SK-N-SH (cell line): ENCODE measurements around the gene CCDC188. TPM values are rescaled to one million over a fixed set of nuclear protein-coding genes. Genes with fewer than 3 reads are reported as not detected.
A peak's percentile ranks its signal among the peaks of the same experiment; 100 is the strongest.

Experiments used
- CTCF ChIA-PET: fragments of 300-600, 350-600 bp; formaldehyde crosslinking; extraction: SDS; loops from one replicate; lab custom pipeline; 2021; lab: Yijun Ruan, JAX
- POLR2A ChIA-PET: fragments of 350-600 bp; sonication (Branson Sonifier 250); formaldehyde crosslinking; extraction: SDS; loops from one replicate; lab custom pipeline; 2020; ENCODE audit warnings: antibody characterized with exemption, inconsistent platforms; lab: Yijun Ruan, JAX
- DNase-seq: peaks from one replicate; pipeline ENCODE4 v3.0.0; 2012
- H2AFZ ChIP-seq: fragments of 200-600 bp; sonication (generic); 2 replicates; pipeline ENCODE4 v1.8.1; 2016; ENCODE audit warnings: antibody characterized with exemption, mild to moderate bottlenecking, low read depth
- H3F3A ChIP-seq: fragments of 200-600 bp; sonication (generic); replicated peaks from 2 replicates; pipeline ENCODE3; 2016; ENCODE audit warnings: antibody characterized with exemption, mild to moderate bottlenecking; ENCODE audit not compliant: insufficient read depth
- H3K27ac ChIP-seq, 2 experiments: fragments of 200-500 bp in 1 of 2; fragments of 200-600 bp in 1 of 2; sonication (Bioruptor generic) in 1 of 2; sonication (generic), shearing (Covaris generic) in 1 of 2; 2 replicates each; pipeline versions ENCODE4 v1.5.1 to v1.6.1; 2014 to 2016; ENCODE audit warnings: low read depth in 2 of 2, inconsistent platforms in 1 of 2, low read length in 1 of 2, mild to moderate bottlenecking in 1 of 2, mixed read lengths in 1 of 2
- H3K27me3 ChIP-seq: fragments of 200-600 bp; sonication (generic), shearing (Covaris generic); 2 replicates; pipeline ENCODE4 v1.6.1; 2016; ENCODE audit warnings: mixed run types; ENCODE audit not compliant: insufficient read depth
- H3K36me3 ChIP-seq, 2 experiments: fragments of 200-500 bp in 1 of 2; fragments of 200-600 bp in 1 of 2; sonication (Bioruptor generic) in 1 of 2; sonication (generic) in 1 of 2; replicated peaks in 1 of 2; 2 replicates each; pipeline versions ENCODE3 to v1.5.1; 2014 to 2016; ENCODE audit warnings: low read length in 1 of 2, mild to moderate bottlenecking in 1 of 2; ENCODE audit not compliant: insufficient read depth in 2 of 2, control insufficient read depth in 1 of 2
- H3K4me1 ChIP-seq, 2 experiments: fragments of 200-500 bp in 1 of 2; fragments of 200-600 bp in 1 of 2; sonication (Bioruptor generic) in 1 of 2; sonication (generic), shearing (Covaris generic) in 1 of 2; 2 replicates each; pipeline versions ENCODE4 v1.5.1 to v1.6.1; 2014 to 2016; ENCODE audit warnings: low read depth in 1 of 2, low read length in 1 of 2, mixed run types in 1 of 2; ENCODE audit not compliant: insufficient read depth in 2 of 2, control insufficient read depth in 1 of 2
- H3K4me2 ChIP-seq: fragments of 200-600 bp; sonication (generic), shearing (Covaris generic); 2 replicates; pipeline ENCODE4 v1.6.1; 2017; ENCODE audit warnings: mixed run types
- H3K4me3 ChIP-seq, 2 experiments: fragments of 200-500 bp in 1 of 2; fragments of 200-600 bp in 1 of 2; sonication (Bioruptor generic) in 1 of 2; sonication (generic), shearing (Covaris generic) in 1 of 2; 2 replicates each; pipeline versions ENCODE4 v1.5.1 to v1.8.1; 2014 to 2016; ENCODE audit warnings: low read depth in 2 of 2, inconsistent platforms in 1 of 2, low read length in 1 of 2, mild to moderate bottlenecking in 1 of 2, mixed read lengths in 1 of 2, moderate library complexity in 1 of 2
- H3K79me2 ChIP-seq: fragments of 200-600 bp; sonication (generic); 2 replicates; pipeline ENCODE4 v1.8.1; 2017; ENCODE audit warnings: mild to moderate bottlenecking; ENCODE audit not compliant: insufficient read depth
- H3K9ac ChIP-seq: fragments of 200-600 bp; sonication (generic); 2 replicates; pipeline ENCODE4 v1.6.1; 2017; ENCODE audit warnings: mixed run types
- H3K9me2 ChIP-seq: fragments of 200-600 bp; sonication (generic); 2 replicates; pipeline ENCODE4 v1.6.1; 2017; ENCODE audit warnings: mixed run types
- H3K9me3 ChIP-seq: fragments of 200-600 bp; sonication (generic); 2 replicates; pipeline ENCODE4 v1.6.1; 2017; ENCODE audit warnings: mixed run types, mild to moderate bottlenecking, moderate library complexity
- H4K20me1 ChIP-seq: fragments of 200-600 bp; sonication (generic); 2 replicates; pipeline ENCODE4 v1.6.1; 2017; ENCODE audit warnings: mild to moderate bottlenecking, mixed run types; ENCODE audit not compliant: insufficient read depth
- CTCF ChIP-seq: fragments of 200-600 bp; sonication (generic); IDR thresholded peaks from 2 replicates; pipeline ENCODE4 v1.6.1; 2017; ENCODE audit warnings: antibody characterized with exemption, mild to moderate bottlenecking, moderate library complexity
- EP300 ChIP-seq, 2 experiments: IDR thresholded peaks; 2 replicates each; pipeline versions ENCODE4 v1.4.0 to v1.6.1; 2012; ENCODE audit warnings: borderline replicate concordance in 1 of 2, low read depth in 1 of 2, low read length in 1 of 2
- EZH2phosphoT487 ChIP-seq: fragments of 200-600 bp; sonication (generic); IDR thresholded peaks from 2 replicates; pipeline ENCODE4 v1.6.1; 2017; ENCODE audit warnings: low read depth, mixed run types, mild to moderate bottlenecking, antibody characterized with exemption, moderate library complexity, borderline replicate concordance
- FOXJ3 ChIP-seq: sonication (generic); formaldehyde crosslinking; IDR thresholded peaks from 2 replicates; pipeline ENCODE4 v1.5.1; 2020; ENCODE audit warnings: mild to moderate bottlenecking, missing genetic modification reagents
- FOXM1 ChIP-seq: IDR thresholded peaks from 2 replicates; pipeline ENCODE4 v1.4.0; 2012; ENCODE audit warnings: low read depth, mild to moderate bottlenecking
- GABPA ChIP-seq: IDR thresholded peaks from 2 replicates; pipeline ENCODE4 v1.4.0; 2012; ENCODE audit warnings: low read depth, mild to moderate bottlenecking
- IRF3 ChIP-seq: fragments of 150-350 bp; IDR thresholded peaks from 2 replicates; pipeline ENCODE4 v1.6.1; 2016; ENCODE audit warnings: mild to moderate bottlenecking, low read depth, low read length
- MAX ChIP-seq: IDR thresholded peaks from 2 replicates; pipeline ENCODE4 v1.4.0; 2012; ENCODE audit warnings: low read depth
- MXI1 ChIP-seq: IDR thresholded peaks from 2 replicates; pipeline ENCODE4 v1.6.1; 2012; ENCODE audit warnings: mild to moderate bottlenecking, low read depth, low read length, improper control_type of control experiment
- PBX3 ChIP-seq: IDR thresholded peaks from 2 replicates; pipeline ENCODE4; 2012
- RCOR1 ChIP-seq: fragments of 150-350 bp; IDR thresholded peaks from 2 replicates; pipeline ENCODE4 v1.6.1; 2017; ENCODE audit warnings: antibody characterized with exemption, low read length
- REST ChIP-seq: IDR thresholded peaks from 2 replicates; pipeline ENCODE4 v1.6.1; 2012; ENCODE audit warnings: mild to moderate bottlenecking, low read depth, low read length, moderate library complexity
- RFX5 ChIP-seq: IDR thresholded peaks from 2 replicates; pipeline ENCODE4 v1.6.1; 2012; ENCODE audit warnings: mild to moderate bottlenecking, improper control_type of control experiment, low read length
- TEAD4 ChIP-seq: IDR thresholded peaks from 2 replicates; pipeline ENCODE4 v1.4.0; 2012; ENCODE audit warnings: mild to moderate bottlenecking, borderline replicate concordance; ENCODE audit not compliant: insufficient read depth
- YY1 ChIP-seq: IDR thresholded peaks from 2 replicates; pipeline ENCODE4 v1.4.0; 2012; ENCODE audit warnings: low read depth, mild to moderate bottlenecking
- WGBS: methylation state at CpG from one replicate; pipeline ENCODE4 v1.1.6; 2017; ENCODE audit warnings: low lambda C conversion rate; 5-methylcytosine and 5-hydroxymethylcytosine counted together
- polyA plus RNA-seq, 3 experiments: library from polyadenylated mRNA; depleted of rRNA; stranded (reverse); fragments of >200 nt; gene quantifications; 2 replicates each; pipeline ENCODE4 v1.2.3, GENCODE V29; 2012

CCDC188 gene
- polyA plus RNA-seq, 1 of the 3 experiments (the other 2 are of a cell fraction), result 21.1 TPM

GRCh38 chr22:20145206-20145831, 5.5 kb downstream of the CCDC188 start:
- CTCF ChIA-PET, result interaction anchor here (1.0 to 1.1 kb wide), 2 partner anchors 9 to 10 kb away, joined by 3 to 7 read pairs; no protein-coding TSS in a partner anchor
- Histone ChIP-seq H3K79me2 (peaks cover 5% of the 10 kb centered on the region; the same call in 1 of the 2 replicates), H3F3A (no peaks in the 10 kb centered on the region), H3K4me2 (no peak overlapping the region), H3K36me3 (peaks cover 0 to 12% of the 10 kb centered on the region in 2 experiments), H3K27ac (peak overlapping the region in 1 of 2 experiments; percentile 12; a peak in 1 of 4 replicates), H2AFZ (no peak overlapping the region), H3K9ac (no peak overlapping the region), H4K20me1 (0 out of 2 replicates have a peak, but pooled peaks cover 3% of the 10 kb centered on the region), H3K4me3 (no peak overlapping the region), H3K9me3 (no peaks in the 10 kb centered on the region), H3K27me3 (no peaks in the 10 kb centered on the region), H3K4me1 (peaks cover 0 to 19% of the 10 kb centered on the region in 2 experiments; a peak in 1 of 4 replicates), H3K9me2 (no peaks in the 10 kb centered on the region)
- DNase-seq, result no peak
- POLR2A ChIA-PET, result no interaction called here
- WGBS, result 87% methylated on average over 3 of the region's 22 CpGs
- TF ChIP-seq RFX5, result no peak
- no peak for TF ChIP-seq MAX
- no peak for TF ChIP-seq GABPA
- TF ChIP-seq RCOR1, result no peak
- TF ChIP-seq PBX3, result no peak
- no peak for TF ChIP-seq TEAD4

GRCh38 chr22:20143883-20144665, 6.8 kb downstream of the CCDC188 start:
- 100% methylated on average over 6 of the region's 19 CpGs for WGBS
- Histone ChIP-seq H3K27me3 (no peaks in the 10 kb centered on the region), H3K4me2 (no peak overlapping the region), H3K79me2 (peaks cover 9% of the 10 kb centered on the region; the same call in 1 of the 2 replicates), H4K20me1 (peaks cover 11% of the 10 kb centered on the region), H3K27ac (no peak overlapping the region), H3F3A (no peaks in the 10 kb centered on the region), H3K9ac (no peak overlapping the region), H3K9me2 (no peaks in the 10 kb centered on the region), H3K4me3 (no peak overlapping the region), H3K4me1 (peaks cover 0 to 19% of the 10 kb centered on the region in 2 experiments; a peak in 1 of 4 replicates), H3K9me3 (no peaks in the 10 kb centered on the region), H3K36me3 (peaks cover 0 to 15% of the 10 kb centered on the region in 2 experiments), H2AFZ (no peak overlapping the region)
- DNase-seq, result no peak
- CTCF ChIA-PET, result interaction anchor here (1.1 kb wide), 1 partner anchor 10 kb away, joined by 7 read pairs; no protein-coding TSS in a partner anchor
- POLR2A ChIA-PET, result no interaction called here
- TF ChIP-seq REST (no peak), TEAD4 (no peak), FOXM1 (no peak), EZH2phosphoT487 (no peak), YY1 (no peak), CTCF (no peak), FOXJ3 (CRISPR knock-in tag) (no peak), MXI1 (no peak), EP300 (IDR thresholded peaks at IDR 0.05; ENCODE audit: borderline replicate concordance in 1 of 2, low read depth in 1 of 2, low read length in 1 of 2) (no peak), MAX (no peak), IRF3 (no peak)
